Astrocyte (in vitro differentiated cells and primary cell): Measurements from ENCODE around the gene IFITM2.

Experiments
- CTCF ChIP-seq: IDR thresholded peaks from 2 replicates; pipeline ENCODE4 v1.5.1; 2011; ENCODE audit warnings: low read depth, mild to moderate bottlenecking, inconsistent platforms, low read length, moderate library complexity; ENCODE audit not compliant: insufficient read depth
- EZH2 ChIP-seq: IDR thresholded peaks from 2 replicates; pipeline ENCODE4 v1.6.1; 2012; ENCODE audit warnings: mild to moderate bottlenecking, low read length, inconsistent platforms; ENCODE audit not compliant: insufficient read depth

- TF ChIP-seq EZH2 (no peak), CTCF (no peak)
These were observed 50.0 kb downstream of the IFITM2 start for GRCh38 chr11:357582-357981.
